Dedifferentiated amniotic fluid mesenchymal stem cell (primary cell): ENCODE data around the gene ZCCHC7.
"Not testable (repeated sequence)": the region's sequence is repeated elsewhere in the genome, so short reads cannot be mapped to it uniquely, and the experiment has no call there.

Experiments
- DNase-seq: peaks from one replicate; pipeline ENCODE4 v3.0.0-alpha.2; 2016; ENCODE audit errors: extremely low spot score

ZCCHC7 gene

GRCh38 chr9:37293664-37294524 lies 173.5 kb downstream of the ZCCHC7 start:
- DNase-seq = peak; percentile 57

GRCh38 chr9:37295178-37295577 lies 174.8 kb downstream of the ZCCHC7 start:
- no peak for DNase-seq

GRCh38 chr9:37295796-37296195 lies 175.4 kb downstream of the ZCCHC7 start:
- no peak for DNase-seq

GRCh38 chr9:37297592-37297991 lies 177.2 kb downstream of the ZCCHC7 start:
- no peak for DNase-seq

- DNase-seq = no peak
These were observed 180.2 kb downstream of the ZCCHC7 start for GRCh38 chr9:37300620-37301019.

DNA sequence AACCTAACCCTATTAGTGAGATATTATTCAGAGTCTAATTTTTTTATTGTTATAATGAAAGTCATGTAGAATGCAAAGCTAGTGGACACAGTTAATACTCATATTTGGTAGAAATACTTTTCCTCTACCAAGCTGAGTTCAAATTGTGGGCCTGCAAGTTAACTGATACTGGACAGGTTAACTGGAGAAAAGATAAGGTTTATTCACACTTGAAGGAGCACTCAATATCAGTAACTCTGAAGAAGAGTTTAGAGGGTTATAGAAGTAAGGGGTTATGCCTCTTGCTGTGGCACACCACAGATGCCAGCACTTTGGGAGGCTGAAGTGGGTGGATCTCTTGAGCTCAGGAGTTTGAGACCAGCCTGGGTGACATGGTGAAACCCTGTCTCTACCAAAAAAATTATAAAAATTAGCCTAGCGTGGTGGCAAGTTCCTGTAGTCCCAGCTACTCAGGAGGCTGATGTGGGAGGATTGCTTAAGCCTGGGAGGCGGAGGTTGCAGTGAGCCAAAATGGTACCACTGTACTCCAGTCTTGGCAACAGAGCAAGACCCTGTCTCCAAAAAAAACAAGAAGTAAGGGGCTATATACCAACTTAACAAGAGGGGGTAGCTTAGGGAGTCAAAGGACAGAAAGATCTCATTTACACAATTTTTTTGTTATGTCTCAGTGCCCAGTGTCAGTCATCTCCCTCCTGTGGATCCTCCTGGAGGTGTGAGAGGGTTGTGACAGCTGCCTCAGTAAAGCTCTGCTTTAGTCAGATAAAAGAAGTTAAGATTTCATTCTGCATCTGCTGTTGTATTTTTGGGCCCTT lies 180.9 kb downstream of the ZCCHC7 start:
- no peak for DNase-seq

GRCh38 chr9:37301854-37302172 lies 181.4 kb downstream of the ZCCHC7 start:
- no peak for DNase-seq

DNA sequence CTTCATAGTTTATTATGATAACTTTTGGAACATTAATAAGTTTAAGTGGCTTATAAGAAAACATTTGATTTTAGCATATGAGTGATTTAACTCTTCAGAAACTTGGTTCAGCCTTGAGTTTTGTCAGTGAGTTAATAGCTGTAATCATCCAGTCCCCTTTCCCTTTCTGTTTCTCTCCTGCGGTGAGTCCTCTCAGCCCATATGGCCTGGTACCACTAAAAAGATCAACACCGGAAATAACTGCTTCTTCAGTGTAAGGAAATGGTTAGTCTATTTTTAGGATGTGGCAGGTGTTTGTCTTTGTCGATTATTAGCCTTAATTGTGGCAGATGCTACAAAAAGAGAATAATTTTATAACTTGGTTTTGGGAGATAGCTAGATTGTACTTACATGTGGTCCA lies 181.9 kb downstream of the ZCCHC7 start:
- DNase-seq = no peak

- DNase-seq = not testable (repeated sequence)
These were observed 182.9 kb downstream of the ZCCHC7 start for GRCh38 chr9:37303272-37303671.

GRCh38 chr9:37309136-37309535 lies 188.8 kb downstream of the ZCCHC7 start:
- DNase-seq = no peak

GRCh38 chr9:37311938-37312708 lies 191.7 kb downstream of the ZCCHC7 start:
- peak; percentile 56 for DNase-seq

DNA sequence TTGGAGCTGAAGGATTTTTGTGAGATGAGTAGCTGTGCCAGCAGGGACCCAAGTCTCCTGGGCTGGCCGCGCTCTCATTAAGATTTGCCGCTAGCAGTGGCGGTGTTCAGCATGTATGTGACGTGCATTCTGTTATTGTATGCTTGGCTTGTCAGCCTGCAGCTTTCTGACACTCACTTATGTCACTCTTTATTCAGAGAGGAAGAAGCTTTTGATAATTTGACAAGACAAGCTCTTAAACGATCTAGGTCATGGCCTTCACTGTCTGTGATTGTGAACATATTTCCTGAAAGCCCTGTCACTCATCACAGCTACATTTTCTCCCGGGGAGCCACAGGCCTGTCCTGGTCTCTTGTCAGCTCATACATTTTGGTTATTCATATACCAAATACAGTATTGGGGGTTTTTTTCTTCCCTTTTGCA lies 203.9 kb downstream of the ZCCHC7 start:
- no peak for DNase-seq

- no peak for DNase-seq
These were observed 204.5 kb downstream of the ZCCHC7 start for GRCh38 chr9:37324691-37325490.

DNA sequence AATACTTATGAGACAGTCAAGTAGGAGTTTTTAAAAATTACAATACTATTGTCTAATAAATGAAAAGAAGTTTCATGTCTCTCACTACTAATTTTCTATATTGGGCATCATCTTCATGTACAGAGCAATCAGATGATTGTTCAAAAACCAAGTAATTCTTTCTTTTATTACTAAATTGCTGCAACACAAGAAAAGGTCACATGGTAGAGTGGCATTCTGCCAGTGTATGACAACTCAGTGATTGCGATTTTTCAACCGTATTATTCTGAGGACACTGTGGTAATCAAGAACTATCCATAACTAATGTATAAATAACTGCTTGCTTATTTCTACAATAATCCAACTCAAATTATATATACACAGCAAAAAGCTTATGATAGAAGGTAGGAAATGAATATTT lies 205.4 kb downstream of the ZCCHC7 start:
- no peak for DNase-seq

- DNase-seq = no peak
These were observed 207.2 kb downstream of the ZCCHC7 start for GRCh38 chr9:37327553-37327952.

- DNase-seq = no peak
These were observed 208.3 kb downstream of the ZCCHC7 start for GRCh38 chr9:37328556-37329227.

GRCh38 chr9:37329576-37329975 lies 209.2 kb downstream of the ZCCHC7 start:
- DNase-seq = no peak

GRCh38 chr9:37331871-37332270 lies 211.5 kb downstream of the ZCCHC7 start:
- DNase-seq = no peak

GRCh38 chr9:37332578-37332977 lies 212.2 kb downstream of the ZCCHC7 start:
- no peak for DNase-seq

DNA sequence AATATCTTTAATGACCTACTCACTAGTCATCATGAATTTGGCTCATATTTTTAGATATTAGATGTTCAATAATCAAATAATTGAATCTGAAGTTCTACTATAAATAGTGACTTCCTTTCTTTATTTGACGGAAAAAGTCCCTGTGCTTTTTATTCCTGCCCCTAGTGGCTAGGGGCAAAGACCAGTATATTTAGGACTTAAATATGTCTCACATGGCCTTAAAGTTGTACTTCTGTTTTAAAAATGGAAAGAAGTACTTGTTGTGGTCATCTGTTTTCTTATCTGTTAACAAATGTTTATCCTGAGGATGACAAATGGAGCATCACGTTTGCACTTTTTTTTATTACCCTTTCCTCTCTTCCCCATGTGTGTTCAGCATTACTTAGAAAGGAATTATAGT lies 212.9 kb downstream of the ZCCHC7 start:
- no peak for DNase-seq

GRCh38 chr9:37335238-37335637 lies 214.9 kb downstream of the ZCCHC7 start:
- DNase-seq = no peak
